Erythroblast (primary cell): Measurements from ENCODE around the gene CDC26.

Experiments
- GATA1 ChIP-seq: IDR thresholded peaks from 2 replicates; pipeline ENCODE4 v1.6.1; 2011; ENCODE audit warnings: low read depth, mild to moderate bottlenecking, control low read depth, low read length, moderate library complexity
- POLR2A ChIP-seq: IDR thresholded peaks from 2 replicates; pipeline ENCODE4 v1.6.1; 2011; ENCODE audit warnings: mild to moderate bottlenecking, low read length

DNA sequence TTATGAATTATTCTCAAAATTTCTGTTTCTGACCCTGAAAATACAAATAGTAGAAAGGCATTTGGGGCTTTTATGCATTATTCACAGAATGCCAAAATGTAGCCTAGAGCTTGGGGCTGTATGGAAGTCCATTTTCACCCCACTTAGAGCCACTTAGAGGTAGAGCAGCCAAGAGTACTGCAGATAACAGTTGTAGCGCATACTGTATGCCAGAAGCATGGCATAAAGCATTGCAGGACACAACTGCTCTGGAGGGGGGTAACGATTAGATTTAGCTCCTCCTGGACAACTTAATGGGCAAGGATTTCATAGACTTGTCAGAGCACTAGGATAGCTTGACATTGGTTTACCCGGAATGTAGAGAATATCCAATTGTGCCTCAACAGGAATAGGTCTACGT lies 38.3 kb downstream of the CDC26 start:
- TF ChIP-seq POLR2A (no peak), GATA1 (no peak)
